SK-N-MC (cell line): ENCODE data around the gene BCAT1.

Experiments used
- EZH2 ChIP-seq: fragments of 200-600 bp; sonication (generic); IDR thresholded peaks from one replicate; pipeline ENCODE4 v1.6.1; 2017; ENCODE audit warnings: antibody characterized with exemption
- POLR2AphosphoS5 ChIP-seq: IDR thresholded peaks from 2 replicates; pipeline ENCODE4 v1.6.1; 2012; ENCODE audit warnings: mild to moderate bottlenecking, low read depth, low read length, borderline replicate concordance

DNA sequence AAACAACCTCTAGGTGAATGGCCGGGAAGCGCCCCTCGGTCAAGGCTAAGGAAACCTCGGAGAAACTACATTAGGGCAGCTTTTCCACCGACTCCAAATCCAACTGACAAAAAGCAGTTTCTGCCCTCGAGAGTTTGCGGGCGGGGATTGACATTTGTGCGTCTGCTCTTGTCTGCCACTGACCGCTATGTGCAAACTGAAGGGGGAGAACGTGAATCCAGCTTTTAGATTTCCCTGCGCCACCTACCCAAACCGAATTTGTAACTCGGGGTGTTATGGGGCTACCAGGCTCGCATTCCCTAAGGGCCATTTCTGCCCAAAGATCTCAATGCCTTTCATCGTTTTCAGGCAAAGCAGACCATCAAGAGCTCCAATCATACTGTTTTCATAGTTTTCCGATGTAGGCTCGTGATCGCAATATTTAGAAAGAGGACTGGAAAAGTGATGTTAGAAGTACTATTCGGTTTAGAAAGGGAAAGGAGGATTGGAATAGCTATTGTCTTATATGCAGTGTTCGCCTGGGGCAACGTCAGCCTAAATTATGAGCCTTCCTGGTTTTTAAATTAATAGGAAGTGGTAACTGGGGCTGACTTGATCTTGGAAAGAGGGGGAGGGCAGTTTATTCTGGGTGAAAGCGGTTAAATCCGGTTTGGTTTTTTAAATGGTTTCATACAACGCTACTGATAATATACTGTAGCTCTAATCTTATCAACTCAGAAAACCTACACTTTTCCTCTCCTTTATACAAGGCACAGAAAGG, 45.4 kb downstream of the BCAT1 start:
- TF ChIP-seq EZH2, result no peak
- TF ChIP-seq POLR2AphosphoS5, result no peak
